SK-N-SH treated with all-trans-retinoic acid at 6 μM for 48 hours (cell line): ENCODE results near the gene LXN.

Experiments used
- ATAC-seq: fragments of 200-7000 bp; cut with Tn5 transposase; 3 replicates; pipeline ENCODE4 v1.9.1; 2020; ENCODE audit warnings: mild to moderate bottlenecking, moderate library complexity
- ARNTL ChIP-seq: fragments of 450-650 bp; formaldehyde crosslinking; IDR thresholded peaks from 2 replicates; pipeline ENCODE4 v1.5.0; 2020; ENCODE audit warnings: low read depth, mild to moderate bottlenecking, moderate library complexity, borderline replicate concordance
- BACH2 ChIP-seq: fragments of 250-450 bp; sonication (Bioruptor Pico); IDR thresholded peaks from 2 replicates; pipeline ENCODE4 v1.9.0; 2021; ENCODE audit warnings: mild to moderate bottlenecking, borderline replicate concordance
- CSDC2 ChIP-seq: fragments of 250-450 bp; sonication (Bioruptor Pico); IDR thresholded peaks from 2 replicates; pipeline ENCODE4 v1.5.0; 2020; ENCODE audit warnings: mild to moderate bottlenecking, moderate library complexity
- CSRNP3 ChIP-seq: fragments of 250-450 bp; sonication (Bioruptor Pico); IDR thresholded peaks from 2 replicates; pipeline ENCODE4 v1.5.1; 2021; ENCODE audit warnings: mild to moderate bottlenecking, moderate library complexity
- ISL1 ChIP-seq: fragments of 250-450 bp; sonication (Bioruptor Pico); IDR thresholded peaks from 2 replicates; pipeline ENCODE4 v2.1.2; 2022; ENCODE audit warnings: mild to moderate bottlenecking, moderate library complexity
- OSR1 ChIP-seq: fragments of 250-450 bp; sonication (Bioruptor Pico); IDR thresholded peaks from 2 replicates; pipeline ENCODE4 v1.8.0; 2022; ENCODE audit warnings: moderate library complexity, mild to moderate bottlenecking, inconsistent platforms
- POU6F1 ChIP-seq: fragments of 250-450 bp; sonication (Bioruptor Pico); IDR thresholded peaks from 2 replicates; pipeline ENCODE4 v1.8.0; 2021; ENCODE audit warnings: low read depth, mild to moderate bottlenecking, moderate library complexity, borderline replicate concordance
- PPARA ChIP-seq: fragments of 250-450 bp; sonication (Bioruptor Pico); IDR thresholded peaks from 2 replicates; pipeline ENCODE4 v1.5.0; 2020; ENCODE audit warnings: mild to moderate bottlenecking, borderline replicate concordance
- RARB ChIP-seq: fragments of 250-450 bp; sonication (Bioruptor Pico); IDR thresholded peaks from 2 replicates; pipeline ENCODE4 v1.8.0; 2021; ENCODE audit warnings: mild to moderate bottlenecking, moderate library complexity
- SNAI2 ChIP-seq: fragments of 250-450 bp; sonication (Bioruptor Pico); IDR thresholded peaks from 2 replicates; pipeline ENCODE4 v1.5.0; 2020; ENCODE audit warnings: mild to moderate bottlenecking, moderate library complexity
- TCF4 ChIP-seq: fragments of 250-450 bp; sonication (Bioruptor Pico); IDR thresholded peaks from 2 replicates; pipeline ENCODE4 v1.8.0; 2021; ENCODE audit warnings: mild to moderate bottlenecking, moderate library complexity, borderline replicate concordance
- TOX ChIP-seq: fragments of 250-450 bp; sonication (Bioruptor Pico); IDR thresholded peaks from 2 replicates; pipeline ENCODE4 v1.8.0; 2021; ENCODE audit warnings: mild to moderate bottlenecking, moderate library complexity, borderline replicate concordance
- TSHZ2 ChIP-seq: fragments of 250-450 bp; sonication (Bioruptor Pico); IDR thresholded peaks from 2 replicates; pipeline ENCODE4 v1.5.0; 2020; ENCODE audit warnings: mild to moderate bottlenecking, moderate library complexity
- ZC3H10 ChIP-seq: fragments of 250-450 bp; sonication (Bioruptor Pico); IDR thresholded peaks from 2 replicates; pipeline ENCODE4 v1.5.1; 2021; ENCODE audit warnings: mild to moderate bottlenecking, moderate library complexity
- ZFP3 ChIP-seq: fragments of 250-450 bp; sonication (Bioruptor Pico); IDR thresholded peaks from 2 replicates; pipeline ENCODE4 v1.5.0; 2020; ENCODE audit warnings: mild to moderate bottlenecking, moderate library complexity
- ZFP30 ChIP-seq: fragments of 450-650 bp; formaldehyde crosslinking; IDR thresholded peaks from 2 replicates; pipeline ENCODE4 v1.5.0; 2022; ENCODE audit warnings: mild to moderate bottlenecking, moderate library complexity
- ZNF565 ChIP-seq: fragments of 450-650 bp; formaldehyde crosslinking; conservative IDR thresholded peaks from 2 replicates; pipeline ENCODE4 v1.5.0; 2020; ENCODE audit warnings: low read depth, mild to moderate bottlenecking, moderate library complexity
- ZNF70 ChIP-seq: fragments of 450-650 bp; formaldehyde crosslinking; IDR thresholded peaks from 2 replicates; pipeline ENCODE4 v1.5.0; 2020; ENCODE audit warnings: mild to moderate bottlenecking, moderate library complexity
- TF ChIP-seq, protein P1 (sequence below): fragments of 250-450 bp; sonication (Bioruptor Pico); IDR thresholded peaks from 2 replicates; pipeline ENCODE4 v1.5.1; 2020; ENCODE audit warnings: low read depth, mild to moderate bottlenecking, moderate library complexity

The LXN gene

GRCh38 chr3:158644345-158644908 is 28.0 kb downstream of the LXN start, which contains the start of gene GFM1:
TSS of gene GFM1 (plus strand) at chr3:158644527. CDS start at chr3:158644635, 108 bp downstream.
- TF ChIP-seq POU6F1 (CRISPR knock-in tag) (0 out of 2 replicates have a peak, but pooled peaks have one; percentile 36), ZNF70 (CRISPR knock-in tag) (no peak), CSRNP3 (CRISPR knock-in tag) (no peak), TSHZ2 (CRISPR knock-in tag) (peak; percentile 56; the same call in 1 of the 2 replicates), ZFP3 (CRISPR knock-in tag) (0 out of 2 replicates have a peak, but pooled peaks have one; percentile 63)
- peak; percentile 98 for ATAC-seq

DNA sequence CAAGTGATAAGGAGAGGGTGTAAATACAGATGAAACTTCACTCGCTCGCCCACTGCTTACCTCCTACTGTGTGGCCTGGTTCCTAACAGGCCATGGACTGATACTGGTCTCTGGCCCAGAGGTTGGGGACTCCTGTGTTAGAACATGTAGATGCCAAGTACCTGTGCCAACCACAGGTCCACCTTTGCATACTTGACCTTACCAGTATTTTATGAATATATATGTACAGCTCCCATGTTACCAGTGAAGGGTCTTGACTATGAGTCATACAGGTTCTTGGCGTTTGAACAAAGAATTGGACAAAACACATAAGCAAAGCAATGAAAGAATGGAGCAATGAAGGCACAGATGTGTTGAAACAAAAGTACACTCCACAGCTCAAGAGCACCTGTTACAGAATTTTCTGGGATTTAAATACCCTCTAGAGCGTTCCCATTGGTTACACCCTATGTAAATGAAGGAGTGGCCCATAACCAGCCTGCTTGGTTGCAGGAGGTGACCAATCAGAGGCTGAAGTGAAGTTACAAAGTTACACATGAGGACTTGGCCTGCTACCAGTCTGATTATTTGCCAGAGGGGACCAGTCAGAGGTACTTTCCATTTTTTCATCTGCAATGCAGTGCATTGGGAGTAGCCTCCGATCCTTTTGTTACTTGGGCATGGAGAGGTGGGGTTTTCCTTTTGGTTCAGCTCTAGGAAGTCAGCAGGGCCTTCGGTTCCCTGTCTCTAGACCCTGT is 29.8 kb downstream of the LXN start:
- TF ChIP-seq POU6F1 (CRISPR knock-in tag) (no peak), TCF4 (CRISPR knock-in tag) (no peak), ZFP30 (CRISPR knock-in tag) (no peak), ZC3H10 (no peak), PPARA (CRISPR knock-in tag) (no peak), TOX (no peak), OSR1 (CRISPR knock-in tag) (no peak), ZNF70 (CRISPR knock-in tag) (no peak), SNAI2 (CRISPR knock-in tag) (no peak), BACH2 (CRISPR knock-in tag) (no peak), CSDC2 (CRISPR knock-in tag) (no peak), ISL1 (CRISPR knock-in tag) (no peak)
- TF ChIP-seq, protein P1, sequence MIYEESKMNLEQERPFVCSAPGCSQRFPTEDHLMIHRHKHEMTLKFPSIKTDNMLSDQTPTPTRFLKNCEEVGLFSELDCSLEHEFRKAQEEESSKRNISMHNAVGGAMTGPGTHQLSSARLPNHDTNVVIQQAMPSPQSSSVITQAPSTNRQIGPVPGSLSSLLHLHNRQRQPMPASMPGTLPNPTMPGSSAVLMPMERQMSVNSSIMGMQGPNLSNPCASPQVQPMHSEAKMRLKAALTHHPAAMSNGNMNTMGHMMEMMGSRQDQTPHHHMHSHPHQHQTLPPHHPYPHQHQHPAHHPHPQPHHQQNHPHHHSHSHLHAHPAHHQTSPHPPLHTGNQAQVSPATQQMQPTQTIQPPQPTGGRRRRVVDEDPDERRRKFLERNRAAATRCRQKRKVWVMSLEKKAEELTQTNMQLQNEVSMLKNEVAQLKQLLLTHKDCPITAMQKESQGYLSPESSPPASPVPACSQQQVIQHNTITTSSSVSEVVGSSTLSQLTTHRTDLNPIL (CRISPR knock-in tag): no peak
- ATAC-seq: no peak

DNA sequence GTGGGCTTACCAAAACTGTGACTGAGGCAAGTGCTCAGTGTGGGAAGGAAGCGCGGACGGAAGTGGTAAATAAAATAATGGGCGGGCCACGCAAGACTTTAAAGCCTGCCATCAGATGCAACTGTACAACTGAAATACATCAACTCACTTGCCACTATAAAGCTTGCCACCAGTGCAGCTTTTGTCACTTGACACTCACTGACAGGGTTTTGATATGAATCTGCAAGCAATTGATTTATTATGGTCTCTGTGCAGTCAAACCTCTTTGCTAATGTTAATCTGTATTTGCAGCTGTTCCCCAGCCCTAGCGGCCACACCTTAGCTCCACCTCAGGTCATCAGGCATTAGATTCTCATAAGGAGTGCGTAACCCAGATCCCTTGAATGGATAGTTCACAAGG is 30.4 kb downstream of the LXN start:
- ATAC-seq: no peak
- TF ChIP-seq ZNF565: no peak
- TF ChIP-seq RARB (CRISPR knock-in tag): no peak
- no peak for TF ChIP-seq ARNTL (CRISPR knock-in tag)
- TF ChIP-seq BACH2 (CRISPR knock-in tag): no peak
- TF ChIP-seq OSR1 (CRISPR knock-in tag): no peak
- no peak for TF ChIP-seq ZFP3 (CRISPR knock-in tag)
- no peak for TF ChIP-seq TSHZ2 (CRISPR knock-in tag)
- TF ChIP-seq, protein P1 (CRISPR knock-in tag): no peak
- TF ChIP-seq ZC3H10: no peak
- no peak for TF ChIP-seq SNAI2 (CRISPR knock-in tag)
- no peak for TF ChIP-seq CSDC2 (CRISPR knock-in tag)
- no peak for TF ChIP-seq POU6F1 (CRISPR knock-in tag)
- no peak for TF ChIP-seq PPARA (CRISPR knock-in tag)
- TF ChIP-seq ZFP30 (CRISPR knock-in tag): no peak
- no peak for TF ChIP-seq ZNF70 (CRISPR knock-in tag)
- TF ChIP-seq ISL1 (CRISPR knock-in tag): no peak
